WERI-Rb-1 (cell line): ENCODE results near the gene XYLT2.
"Not testable (repeated sequence)": the region's sequence is repeated elsewhere in the genome, so short reads cannot be mapped to it uniquely, and the experiment has no call there.

Experiments
- DNase-seq: peaks from one replicate; pipeline ENCODE4 v3.0.0-alpha.2; 2020
- H3K27ac ChIP-seq: fragments of 250-450 bp; sonication (Bioruptor Pico); 2 replicates; pipeline ENCODE4 v1.5.1; 2020; ENCODE audit warnings: mild to moderate bottlenecking, moderate library complexity
- H3K27me3 ChIP-seq: fragments of 250-450 bp; sonication (Bioruptor Pico); 2 replicates; pipeline ENCODE4 v1.5.1; 2021; ENCODE audit warnings: mild to moderate bottlenecking, low read depth, moderate library complexity; ENCODE audit not compliant: insufficient read depth, severe bottlenecking
- H3K36me3 ChIP-seq: fragments of 250-450 bp; sonication (Bioruptor Pico); 2 replicates; pipeline ENCODE4 v1.5.1; 2020; ENCODE audit warnings: mild to moderate bottlenecking, moderate library complexity
- H3K4me3 ChIP-seq: 2 replicates; pipeline ENCODE4 v1.5.1; 2011; ENCODE audit warnings: low read depth, mild to moderate bottlenecking, control low read depth, low read length
- H3K9me3 ChIP-seq: fragments of 250-450 bp; sonication (Bioruptor Pico); 2 replicates; pipeline ENCODE4 v1.5.1; 2021; ENCODE audit warnings: mild to moderate bottlenecking, moderate library complexity; ENCODE audit not compliant: severe bottlenecking
- TF ChIP-seq, protein P1 (sequence below): IDR thresholded peaks from 2 replicates; pipeline ENCODE4 v1.5.1; 2011; ENCODE audit warnings: low read depth, mild to moderate bottlenecking, control low read depth, inconsistent platforms, low read length

The XYLT2 gene

DNA sequence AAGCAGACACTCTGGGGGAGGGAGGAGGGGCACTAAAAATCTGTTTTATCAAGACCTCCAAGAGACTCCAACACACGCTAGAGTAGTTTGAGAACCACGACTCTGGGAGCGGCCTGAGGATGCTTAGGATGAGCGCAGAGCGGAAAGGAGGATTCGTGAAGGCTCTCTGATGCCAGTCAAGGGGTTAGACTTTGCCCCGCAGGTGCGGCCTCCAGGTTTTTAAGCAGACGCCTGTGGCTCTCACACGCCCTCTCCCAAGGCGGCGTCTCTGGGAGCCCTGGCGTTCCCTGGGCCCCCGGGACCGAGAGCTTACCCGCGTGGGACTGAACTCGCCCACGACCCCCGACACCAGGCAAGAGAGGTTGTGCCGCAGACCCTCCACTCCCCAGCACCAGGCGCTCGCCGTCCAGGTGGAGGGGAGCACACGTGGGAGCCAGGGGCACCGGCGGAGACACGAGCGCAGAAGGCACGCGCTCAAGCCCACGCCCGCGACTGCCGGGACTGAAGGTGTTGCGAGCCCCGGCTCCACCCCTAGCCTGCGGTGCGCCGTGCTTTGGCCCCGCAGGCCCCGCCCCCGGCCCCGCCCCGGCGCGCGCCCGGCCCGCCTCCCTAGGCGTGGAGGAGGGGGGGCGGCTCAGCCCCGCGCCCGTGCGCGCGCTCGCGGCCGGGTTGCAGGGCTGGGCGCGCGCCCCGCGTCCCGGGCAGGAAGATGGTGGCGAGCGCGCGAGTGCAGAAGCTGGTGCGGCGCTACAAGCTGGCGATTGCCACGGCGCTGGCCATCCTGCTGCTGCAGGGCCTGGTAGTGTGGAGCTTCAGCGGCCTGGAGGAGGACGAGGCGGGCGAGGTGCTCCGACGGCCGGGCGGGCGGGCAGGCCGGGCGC is at the start of gene XYLT2:
Gene XYLT2, plus strand, starts transcription at position 695 of the 881 bp plus-strand sequence. Its CDS starts 15 bp downstream, at position 710.
- peak within 1 kb of the TSS; percentile 80 for H3K27ac ChIP-seq
- peaks cover 3% of the 10 kb centered on the region; the same call in 1 of the 2 replicates for H3K36me3 ChIP-seq
- H3K9me3 ChIP-seq = peaks cover 2% of the 10 kb centered on the region
- no peaks in the 10 kb centered on the region for H3K27me3 ChIP-seq
- DNase-seq = peak; percentile 90
- TF ChIP-seq, protein P1, sequence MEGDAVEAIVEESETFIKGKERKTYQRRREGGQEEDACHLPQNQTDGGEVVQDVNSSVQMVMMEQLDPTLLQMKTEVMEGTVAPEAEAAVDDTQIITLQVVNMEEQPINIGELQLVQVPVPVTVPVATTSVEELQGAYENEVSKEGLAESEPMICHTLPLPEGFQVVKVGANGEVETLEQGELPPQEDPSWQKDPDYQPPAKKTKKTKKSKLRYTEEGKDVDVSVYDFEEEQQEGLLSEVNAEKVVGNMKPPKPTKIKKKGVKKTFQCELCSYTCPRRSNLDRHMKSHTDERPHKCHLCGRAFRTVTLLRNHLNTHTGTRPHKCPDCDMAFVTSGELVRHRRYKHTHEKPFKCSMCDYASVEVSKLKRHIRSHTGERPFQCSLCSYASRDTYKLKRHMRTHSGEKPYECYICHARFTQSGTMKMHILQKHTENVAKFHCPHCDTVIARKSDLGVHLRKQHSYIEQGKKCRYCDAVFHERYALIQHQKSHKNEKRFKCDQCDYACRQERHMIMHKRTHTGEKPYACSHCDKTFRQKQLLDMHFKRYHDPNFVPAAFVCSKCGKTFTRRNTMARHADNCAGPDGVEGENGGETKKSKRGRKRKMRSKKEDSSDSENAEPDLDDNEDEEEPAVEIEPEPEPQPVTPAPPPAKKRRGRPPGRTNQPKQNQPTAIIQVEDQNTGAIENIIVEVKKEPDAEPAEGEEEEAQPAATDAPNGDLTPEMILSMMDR = no peak
- peak within 1 kb of the TSS; percentile 84 for H3K4me3 ChIP-seq

DNA sequence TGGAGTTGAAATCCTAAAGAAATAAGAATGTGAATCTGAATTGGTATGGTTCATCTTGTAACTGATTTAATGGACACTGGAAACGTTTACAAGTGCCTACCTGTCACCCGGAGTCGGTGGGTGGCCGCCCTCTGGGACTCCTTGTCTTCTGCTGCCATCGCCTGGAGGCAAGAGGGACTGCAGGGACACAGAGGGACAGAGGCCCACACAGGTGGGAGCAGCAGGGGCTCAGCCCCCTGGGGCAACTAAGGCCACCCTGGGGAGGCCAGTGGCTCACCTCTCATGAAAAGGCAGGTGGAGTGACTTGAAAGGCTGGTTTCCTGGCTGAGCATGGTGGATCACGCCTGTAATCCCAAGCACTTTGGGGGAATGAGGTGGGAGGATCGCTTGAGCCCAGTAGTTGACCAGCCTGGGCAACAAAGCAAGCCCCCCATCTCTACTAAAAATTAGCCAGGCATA is 48.5 kb upstream of the XYLT2 start:
- DNase-seq = peak; percentile 92
- Histone ChIP-seq H3K27me3 (no peaks in the 10 kb centered on the region), H3K36me3 (no peaks in the 10 kb centered on the region), H3K9me3 (no peaks in the 10 kb centered on the region), H3K4me3 (no peak overlapping the region), H3K27ac (peak overlapping the region; percentile 38)
- TF ChIP-seq, protein P1 = peak; percentile 98

DNA sequence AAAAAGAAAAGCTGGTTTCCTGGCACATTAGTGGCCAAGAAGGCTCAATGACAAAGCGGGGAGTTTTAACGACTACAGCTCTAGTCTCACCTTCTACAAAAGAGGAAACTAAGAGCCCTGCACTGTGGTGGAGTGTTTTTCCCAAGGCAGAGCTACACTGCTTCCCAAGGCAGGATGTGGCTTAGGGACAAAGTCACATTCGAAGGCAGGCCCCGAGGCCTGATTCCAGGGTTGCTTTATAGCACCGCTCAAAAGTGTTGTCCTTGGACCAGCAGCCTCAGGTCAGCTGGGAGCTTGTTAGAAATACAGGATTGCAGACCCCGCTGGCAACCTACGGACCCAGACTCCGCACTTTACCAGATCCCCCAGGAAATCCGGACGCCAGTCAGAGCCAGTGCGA is 47.9 kb upstream of the XYLT2 start:
- no peak overlapping the region for H3K4me3 ChIP-seq
- no peak for DNase-seq
- H3K36me3 ChIP-seq = no peaks in the 10 kb centered on the region
- peak overlapping the region; percentile 38 for H3K27ac ChIP-seq
- no peaks in the 10 kb centered on the region for H3K27me3 ChIP-seq
- TF ChIP-seq, protein P1 = no peak
- H3K9me3 ChIP-seq = no peaks in the 10 kb centered on the region

DNA sequence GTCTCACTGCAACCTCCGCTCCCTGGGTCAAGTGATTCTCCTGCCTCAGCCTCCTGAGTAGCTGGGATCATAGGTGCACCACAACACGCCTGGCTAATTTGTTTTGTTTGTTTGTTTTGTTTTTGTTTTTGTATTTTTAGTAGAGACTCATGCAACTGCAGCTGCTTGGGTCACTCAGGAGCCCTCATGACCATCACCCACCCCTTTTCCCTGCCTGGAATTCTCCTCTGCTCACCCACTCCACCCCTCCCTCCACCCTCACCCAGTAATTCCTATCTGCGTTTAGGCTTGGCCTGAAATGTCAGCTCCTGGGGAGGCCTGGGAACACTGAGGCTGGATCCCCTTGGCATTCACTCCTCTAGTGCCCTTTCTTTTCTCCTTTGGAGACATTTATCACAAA is 46.1 kb upstream of the XYLT2 start:
- peak overlapping the region; percentile 20; the same call in 1 of the 2 replicates for H3K27ac ChIP-seq
- H3K9me3 ChIP-seq = no peaks in the 10 kb centered on the region
- no peak overlapping the region for H3K4me3 ChIP-seq
- TF ChIP-seq, protein P1 = no peak
- no peaks in the 10 kb centered on the region for H3K36me3 ChIP-seq
- DNase-seq = no peak
- no peaks in the 10 kb centered on the region for H3K27me3 ChIP-seq

DNA sequence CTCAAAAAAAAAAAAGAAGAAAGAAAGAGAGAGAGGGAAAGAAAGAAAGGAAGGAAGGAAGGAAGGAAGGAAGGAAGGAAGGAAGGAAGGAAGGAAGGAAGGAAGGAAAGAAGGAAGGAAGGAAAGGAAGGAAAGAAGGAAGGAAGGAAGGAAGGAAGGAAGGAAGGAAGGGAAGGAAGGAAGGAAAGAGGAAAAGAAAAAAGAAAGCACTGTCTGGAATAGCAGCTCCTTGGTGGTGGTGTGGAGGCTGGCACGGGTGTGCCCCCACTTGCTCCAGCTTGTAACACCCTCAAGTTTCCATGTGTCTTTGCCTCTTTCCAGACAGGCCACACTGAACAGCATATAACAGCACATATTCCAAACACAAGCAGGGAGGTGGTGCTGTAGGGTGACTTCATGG is 45.1 kb upstream of the XYLT2 start:
- not testable (repeated sequence) for H3K27ac ChIP-seq, H3K9me3 ChIP-seq, DNase-seq, H3K36me3 ChIP-seq, H3K4me3 ChIP-seq, H3K27me3 ChIP-seq

DNA sequence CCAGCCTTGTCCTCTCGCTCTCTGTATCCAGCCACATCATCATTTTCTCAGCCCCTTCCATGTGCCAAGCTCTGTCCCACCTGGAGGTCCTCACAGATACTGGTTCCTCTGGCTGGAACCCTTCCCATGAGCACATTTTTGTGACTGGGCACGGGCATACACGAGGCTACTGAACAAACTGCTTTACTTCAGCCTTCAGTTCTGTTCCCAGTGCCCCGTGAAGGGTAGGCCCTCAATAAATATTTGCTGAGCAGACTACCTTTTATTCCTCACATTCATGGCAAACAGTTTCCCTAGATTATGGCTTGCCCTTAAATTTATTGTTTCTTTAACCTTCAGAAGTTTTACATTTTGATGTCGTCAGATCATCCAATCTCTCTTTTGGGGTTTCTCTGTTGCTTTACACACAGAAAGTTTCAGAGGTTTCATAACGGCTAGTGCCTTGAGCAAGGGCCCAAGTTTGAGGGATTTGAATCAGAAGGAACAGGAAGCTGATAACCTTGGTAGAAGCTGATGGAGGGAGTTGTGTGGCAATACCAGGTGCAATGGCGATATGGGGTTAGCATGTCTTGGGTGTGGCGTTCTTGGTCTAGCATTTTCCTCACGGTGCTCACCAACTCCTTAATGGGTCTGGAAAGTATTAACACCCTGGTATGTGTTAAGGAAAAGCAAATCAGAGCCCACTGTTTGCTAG is 43.9 kb upstream of the XYLT2 start:
- no peaks in the 10 kb centered on the region for H3K36me3 ChIP-seq
- no peaks in the 10 kb centered on the region for H3K27me3 ChIP-seq
- no peaks in the 10 kb centered on the region for H3K9me3 ChIP-seq
- H3K27ac ChIP-seq = no peak overlapping the region
- H3K4me3 ChIP-seq = no peak overlapping the region
- TF ChIP-seq, protein P1 = no peak
- DNase-seq = no peak
